Nephron (organoid): ENCODE results near the gene GNL3.
A peak's percentile ranks its signal among the peaks of the same experiment; 100 is the strongest.

Experiments used
- H3K27ac Mint-ChIP-seq, 3 experiments: 2 replicates each; pipeline ENCODE4 v1.8.0; 2020; ENCODE audit warnings: mixed read lengths in 3 of 3, mild to moderate bottlenecking in 2 of 3, moderate library complexity in 1 of 3
- H3K27me3 Mint-ChIP-seq: 2 replicates; pipeline ENCODE4 v1.8.0; 2021; ENCODE audit warnings: low read depth, mild to moderate bottlenecking, moderate library complexity, mixed read lengths
- H3K36me3 Mint-ChIP-seq: 2 replicates; pipeline ENCODE4 v1.8.0; 2020; ENCODE audit warnings: low read depth, mixed read lengths
- H3K4me1 Mint-ChIP-seq: 2 replicates; pipeline ENCODE4 v1.8.0; 2020; ENCODE audit warnings: mixed read lengths
- H3K4me3 Mint-ChIP-seq, 3 experiments: 2 replicates each; pipeline ENCODE4 v1.8.0; 2020; ENCODE audit warnings: mild to moderate bottlenecking in 3 of 3, mixed read lengths in 3 of 3, moderate library complexity in 2 of 3
- H3K9me3 Mint-ChIP-seq: 2 replicates; pipeline ENCODE4 v1.8.0; 2020; ENCODE audit warnings: mixed read lengths
- CTCF ChIP-seq, 3 experiments: fragments of 200-600 bp; sonication (generic); IDR thresholded peaks; one replicate each; pipeline ENCODE4 v1.5.0; 2021; ENCODE audit warnings: antibody characterized with exemption in 3 of 3; ENCODE audit not compliant: unreplicated experiment in 3 of 3

The GNL3 gene

DNA sequence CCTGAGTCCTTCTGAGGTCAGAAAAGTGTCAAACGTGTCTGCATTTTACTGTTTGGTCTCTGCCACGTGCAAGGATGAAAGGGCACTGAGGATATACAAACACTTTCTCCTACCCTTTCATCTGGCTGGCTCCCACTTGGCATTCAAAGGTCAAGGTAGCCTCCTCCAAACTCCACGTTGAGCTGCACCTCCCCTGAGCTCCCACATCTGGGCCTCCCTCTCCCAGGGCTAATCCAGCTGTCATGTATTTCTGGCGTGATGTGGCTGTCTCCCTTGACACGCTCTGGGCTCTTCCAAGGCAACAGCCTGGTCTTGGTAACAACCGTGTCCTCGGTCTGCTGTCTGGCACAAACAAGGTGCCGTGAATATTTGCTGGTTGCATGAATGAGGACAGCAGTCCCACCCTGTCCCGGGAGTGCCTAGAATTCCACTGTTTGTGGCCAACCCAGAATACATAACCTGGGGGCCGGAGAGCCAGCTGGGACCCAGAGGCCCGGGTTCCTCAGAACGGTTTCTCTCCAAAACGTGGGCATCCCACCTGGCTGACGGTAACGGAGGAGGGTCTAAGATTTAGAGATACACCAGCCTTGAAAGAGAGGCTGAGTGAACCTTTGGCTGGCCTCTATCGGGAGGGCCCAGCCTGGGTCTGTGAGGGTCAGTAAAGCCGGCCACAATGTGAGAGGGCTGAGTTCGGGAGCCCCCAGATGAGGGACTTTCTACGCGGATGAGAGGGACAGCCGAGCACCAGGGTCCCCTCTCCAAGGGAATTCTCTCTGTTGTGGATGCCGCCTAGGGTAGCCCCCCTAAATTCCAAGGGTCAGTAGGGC, 19.0 kb downstream of the GNL3 start:
- Mint-ChIP-seq H3K4me3 (peak overlapping the region; percentile 96 to 99 (median 98)), H3K36me3 (peaks cover 11% of the 10 kb centered on the region), H3K27ac (peak overlapping the region; percentile 96 to 97 (median 96)), H3K4me1 (peaks cover 28% of the 10 kb centered on the region), H3K27me3 (no peaks in the 10 kb centered on the region), H3K9me3 (no peaks in the 10 kb centered on the region)
- no peak for TF ChIP-seq CTCF (IDR thresholded peaks at IDR 0.05; ENCODE audit: unreplicated experiment in 3 of 3)

GRCh38 chr3:52705438-52705687, 19.5 kb downstream of the GNL3 start:
- Mint-ChIP-seq H3K4me3 (peak overlapping the region; percentile 96 to 99 (median 98)), H3K27ac (peak overlapping the region; percentile 96 to 97 (median 96)), H3K9me3 (no peaks in the 10 kb centered on the region), H3K4me1 (peaks cover 26% of the 10 kb centered on the region), H3K27me3 (no peaks in the 10 kb centered on the region), H3K36me3 (peaks cover 9% of the 10 kb centered on the region)
- no peak for TF ChIP-seq CTCF (IDR thresholded peaks at IDR 0.05; ENCODE audit: unreplicated experiment in 3 of 3)

DNA sequence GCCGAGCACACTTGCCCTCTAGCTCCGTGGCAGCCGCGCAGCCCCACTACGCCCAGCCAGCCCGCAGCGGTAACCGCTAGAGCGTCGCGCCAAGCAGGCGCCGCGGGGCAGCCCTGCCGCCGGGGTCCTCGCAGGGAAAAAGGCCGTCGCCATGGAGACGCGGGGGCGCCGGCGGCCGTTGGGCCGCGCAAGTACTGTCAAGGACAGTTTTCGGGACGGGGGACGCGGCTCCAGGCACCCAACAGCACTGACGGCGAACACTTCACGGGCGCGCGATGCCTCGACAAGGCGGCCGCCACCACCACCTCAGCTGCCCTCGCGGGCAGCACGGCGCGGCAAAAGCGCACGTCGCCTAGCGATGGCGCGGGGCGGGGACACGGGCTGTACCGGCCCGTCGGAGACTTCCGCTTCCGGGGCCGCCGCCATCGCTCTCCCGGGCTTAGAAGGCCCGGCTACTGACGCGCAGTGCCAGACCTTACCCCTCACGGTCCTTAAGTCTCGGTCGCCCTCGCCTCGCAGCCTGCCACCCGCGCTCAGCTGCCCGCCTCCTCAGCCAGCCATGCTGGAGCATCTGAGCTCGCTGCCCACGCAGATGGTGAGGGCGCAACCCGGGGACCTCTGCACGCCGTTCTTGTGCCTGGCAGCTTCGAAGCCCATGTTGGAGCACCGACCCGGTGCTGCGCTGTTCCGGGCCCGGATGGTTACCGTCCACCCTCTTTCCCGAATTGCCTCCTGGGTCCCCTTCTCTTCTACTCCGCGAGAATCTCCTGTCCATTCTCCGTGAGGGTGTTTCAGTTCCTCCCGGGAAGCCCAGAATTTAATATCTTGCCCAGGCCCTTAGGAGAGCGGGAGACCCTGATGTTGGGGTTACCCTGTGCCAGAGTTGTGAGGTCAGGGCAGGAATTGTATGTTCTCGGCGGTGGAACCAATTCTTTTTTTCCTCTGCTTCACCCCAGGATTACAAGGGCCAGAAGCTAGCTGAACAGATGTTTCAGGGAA, 20.2 kb downstream of the GNL3 start, which contains the start of the genes GLT8D1 and SPCS1:
Gene GLT8D1 (minus strand): TSS at position 104 of the 999 bp plus-strand sequence. CDS start 5,331 bp downstream, outside the sequence.
Gene SPCS1 (plus strand): TSS at position 419 of the 999 bp plus-strand sequence. CDS start 141 bp downstream, at position 560.
- peak within 1 kb of the TSS; percentile 96 to 99 (median 98) for H3K4me3 Mint-ChIP-seq
- peaks cover 9% of the 10 kb centered on the region for H3K36me3 Mint-ChIP-seq
- TF ChIP-seq CTCF (IDR thresholded peaks at IDR 0.05; ENCODE audit: unreplicated experiment in 3 of 3) = no peak
- peak within 1 kb of the TSS; percentile 96 to 97 (median 96) for H3K27ac Mint-ChIP-seq
- no peaks in the 10 kb centered on the region for H3K27me3 Mint-ChIP-seq
- peaks cover 26% of the 10 kb centered on the region for H3K4me1 Mint-ChIP-seq
- H3K9me3 Mint-ChIP-seq = no peaks in the 10 kb centered on the region

DNA sequence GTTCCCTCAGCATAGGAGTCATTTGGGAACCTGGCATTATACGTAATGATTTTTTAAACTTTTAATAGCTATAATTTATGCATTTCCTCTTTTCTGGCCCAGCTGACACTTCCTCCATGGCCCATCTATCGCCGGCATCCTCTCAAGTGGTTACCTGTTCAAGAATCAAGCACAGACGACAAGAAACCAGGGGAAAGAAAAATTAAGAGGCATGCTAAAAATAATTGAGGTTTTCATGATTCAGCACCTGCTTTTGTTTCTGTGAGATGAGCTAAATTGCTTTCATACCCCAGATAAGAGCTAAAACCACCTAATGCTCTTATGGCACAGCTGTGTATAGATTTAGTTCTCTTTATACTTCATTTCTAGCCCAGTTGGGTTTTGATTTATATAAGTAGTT, 21.8 kb downstream of the GNL3 start:
- Mint-ChIP-seq H3K4me3 (peak overlapping the region; percentile 81 to 98 (median 87)), H3K9me3 (no peaks in the 10 kb centered on the region), H3K27ac (peak overlapping the region in 1 of 3 experiments; percentile 54), H3K4me1 (peaks cover 26% of the 10 kb centered on the region), H3K27me3 (no peaks in the 10 kb centered on the region), H3K36me3 (peaks cover 20% of the 10 kb centered on the region)
- TF ChIP-seq CTCF (IDR thresholded peaks at IDR 0.05; ENCODE audit: unreplicated experiment in 3 of 3) = no peak

DNA sequence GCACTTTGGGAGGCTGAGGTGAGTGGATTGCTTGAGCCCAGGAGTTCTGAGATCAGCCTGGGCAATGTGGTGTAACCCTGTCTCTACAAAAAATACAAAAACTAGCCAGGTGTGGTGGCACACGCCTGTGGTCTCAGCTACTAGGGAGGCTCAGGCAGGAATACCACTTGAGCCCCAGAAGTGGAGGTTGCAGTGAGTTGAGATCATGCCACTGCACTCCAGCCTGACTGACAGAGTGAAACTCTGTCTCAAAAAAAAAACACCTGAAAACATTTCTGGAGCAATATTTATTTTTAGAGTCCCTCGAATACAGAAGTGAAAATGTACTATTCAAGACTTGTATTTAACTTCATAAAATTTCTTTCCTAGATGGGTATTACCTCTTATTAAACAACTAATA, 24.7 kb downstream of the GNL3 start:
- Mint-ChIP-seq H3K27me3 (no peaks in the 10 kb centered on the region), H3K9me3 (no peaks in the 10 kb centered on the region), H3K4me3 (no peak overlapping the region), H3K4me1 (peaks cover 11% of the 10 kb centered on the region), H3K36me3 (peaks cover 30% of the 10 kb centered on the region), H3K27ac (no peak overlapping the region)
- TF ChIP-seq CTCF (IDR thresholded peaks at IDR 0.05; ENCODE audit: unreplicated experiment in 3 of 3) = no peak
